Measurements from ENCODE around the gene MYBPH.

MYBPH gene

GRCh38 chr1:203129501-203130231 lies 46.0 kb downstream of the MYBPH start:
- DNase-seq (ENCODE audit: low spot score): no peak

- no peak for DNase-seq (ENCODE audit: low spot score)
Measured at GRCh38 chr1:203128716-203129500, 46.7 kb downstream of the MYBPH start.

GRCh38 chr1:203128431-203128715 lies 47.3 kb downstream of the MYBPH start:
- no peak for DNase-seq (ENCODE audit: low spot score)

DNA sequence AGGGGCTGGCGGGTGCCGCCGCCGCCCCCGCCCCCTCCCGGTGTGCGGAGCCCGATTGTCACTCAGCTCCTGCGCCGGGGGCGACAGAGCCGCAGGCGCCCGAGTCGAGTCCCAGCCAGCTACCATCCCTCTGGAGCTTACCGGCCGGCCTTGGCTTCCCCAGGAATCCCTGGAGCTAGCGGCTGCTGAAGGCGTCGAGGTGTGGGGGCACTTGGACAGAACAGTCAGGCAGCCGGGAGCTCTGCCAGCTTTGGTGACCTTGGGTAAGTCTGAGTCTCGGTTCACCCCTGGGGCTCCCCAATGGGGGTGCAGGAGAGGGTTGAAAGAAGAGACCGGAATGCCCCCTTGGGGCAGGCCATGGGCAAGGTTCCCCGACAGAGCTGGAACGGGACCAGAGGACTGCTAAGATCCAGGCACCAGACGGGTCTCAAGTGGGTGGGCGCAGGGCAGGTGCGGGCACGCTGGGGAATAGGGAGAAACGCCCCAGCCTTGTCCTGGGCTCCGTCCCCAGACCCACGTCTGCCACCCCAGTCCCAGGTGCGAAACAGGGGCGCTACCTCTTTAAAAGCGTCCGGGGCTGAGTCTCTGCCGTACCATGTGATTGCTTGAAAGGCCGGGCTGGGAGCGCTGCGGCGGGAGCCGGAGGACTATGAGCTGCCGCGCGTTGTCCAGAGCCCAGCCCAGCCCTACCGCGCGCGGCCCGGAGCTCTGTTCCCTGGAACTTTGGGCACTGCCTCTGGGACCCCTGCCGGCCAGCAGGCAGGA lies 47.8 kb downstream of the MYBPH start, which contains the start of gene ADORA1:
Gene ADORA1, plus strand, starts transcription at position 61 of the 765 bp plus-strand sequence. CDS start 1,116 bp downstream, outside the sequence.
- DNase-seq (ENCODE audit: low spot score): peak; percentile 28

- no peak for DNase-seq (ENCODE audit: low spot score)
Measured at GRCh38 chr1:203126866-203127665, 48.6 kb downstream of the MYBPH start.

GRCh38 chr1:203126151-203126865 lies 49.3 kb downstream of the MYBPH start:
- no peak for DNase-seq (ENCODE audit: low spot score)

- no peak for DNase-seq (ENCODE audit: low spot score)
Measured at GRCh38 chr1:203124546-203125317, 50.9 kb downstream of the MYBPH start.

- DNase-seq (ENCODE audit: low spot score): no peak
Measured at GRCh38 chr1:203124011-203124410, 51.6 kb downstream of the MYBPH start.

- DNase-seq (ENCODE audit: low spot score): no peak
Measured at GRCh38 chr1:203122159-203122558, 53.5 kb downstream of the MYBPH start.

GRCh38 chr1:203121186-203122015 lies 54.2 kb downstream of the MYBPH start:
- no peak for DNase-seq (ENCODE audit: low spot score)

DNA sequence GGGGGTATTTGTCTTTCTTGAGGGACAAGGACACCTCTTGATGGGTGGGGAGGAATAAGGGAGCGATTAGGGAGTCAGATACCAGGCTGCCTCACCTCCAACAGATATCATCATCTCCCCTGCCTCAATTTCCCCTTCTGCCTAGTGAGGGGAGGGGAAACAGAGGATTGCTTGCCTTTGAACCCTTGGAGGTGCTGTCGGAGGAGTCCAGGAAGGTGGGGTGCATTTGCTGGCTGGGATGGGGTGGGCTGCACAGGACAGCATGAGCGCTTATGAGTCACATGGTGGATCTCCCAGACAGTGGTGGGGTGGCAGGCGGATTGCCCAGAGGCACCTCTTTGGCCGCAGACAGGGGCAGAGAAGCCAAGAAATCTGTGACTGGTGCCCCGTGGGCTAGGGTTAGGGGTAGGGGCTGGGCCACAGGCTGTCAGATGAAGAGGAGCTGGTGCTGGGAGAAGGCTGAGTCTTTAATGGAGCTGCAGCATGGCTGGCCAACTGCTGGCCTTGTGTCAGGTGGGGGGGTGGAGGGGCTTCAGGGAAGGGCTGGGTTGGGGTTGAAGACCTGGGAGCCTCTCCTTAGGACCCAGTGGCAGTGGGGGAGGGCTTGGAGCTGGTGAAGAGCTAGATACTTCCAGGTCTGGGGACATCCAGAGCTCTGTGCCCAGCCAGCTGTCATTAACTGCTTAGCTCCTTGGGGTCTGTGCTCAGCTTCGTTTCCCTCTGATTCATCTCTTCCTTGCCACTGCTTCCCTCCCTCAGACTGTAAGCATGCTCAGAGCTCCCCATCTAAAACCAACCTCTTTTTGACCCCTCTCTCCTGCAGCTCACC lies 55.1 kb downstream of the MYBPH start:
- DNase-seq (ENCODE audit: low spot score): no peak
